ENCODE results near the gene RXFP1.

Gene RXFP1

GRCh38 chr4:158671915-158672806, 150.5 kb downstream of the RXFP1 start, which contains the start of gene ETFDH:
Gene ETFDH, plus strand, starts transcription at chr4:158672296. Its CDS starts 161 bp downstream, at chr4:158672457.
- peak; percentile 97 for DNase-seq (ENCODE audit: extremely low read depth, low read depth)
- TF ChIP-seq, protein P1, sequence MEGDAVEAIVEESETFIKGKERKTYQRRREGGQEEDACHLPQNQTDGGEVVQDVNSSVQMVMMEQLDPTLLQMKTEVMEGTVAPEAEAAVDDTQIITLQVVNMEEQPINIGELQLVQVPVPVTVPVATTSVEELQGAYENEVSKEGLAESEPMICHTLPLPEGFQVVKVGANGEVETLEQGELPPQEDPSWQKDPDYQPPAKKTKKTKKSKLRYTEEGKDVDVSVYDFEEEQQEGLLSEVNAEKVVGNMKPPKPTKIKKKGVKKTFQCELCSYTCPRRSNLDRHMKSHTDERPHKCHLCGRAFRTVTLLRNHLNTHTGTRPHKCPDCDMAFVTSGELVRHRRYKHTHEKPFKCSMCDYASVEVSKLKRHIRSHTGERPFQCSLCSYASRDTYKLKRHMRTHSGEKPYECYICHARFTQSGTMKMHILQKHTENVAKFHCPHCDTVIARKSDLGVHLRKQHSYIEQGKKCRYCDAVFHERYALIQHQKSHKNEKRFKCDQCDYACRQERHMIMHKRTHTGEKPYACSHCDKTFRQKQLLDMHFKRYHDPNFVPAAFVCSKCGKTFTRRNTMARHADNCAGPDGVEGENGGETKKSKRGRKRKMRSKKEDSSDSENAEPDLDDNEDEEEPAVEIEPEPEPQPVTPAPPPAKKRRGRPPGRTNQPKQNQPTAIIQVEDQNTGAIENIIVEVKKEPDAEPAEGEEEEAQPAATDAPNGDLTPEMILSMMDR (IDR thresholded peaks at IDR 0.05; ENCODE audit: low read depth, low read length, missing control alignments), result peak; percentile 60
- H3K4me3 ChIP-seq (replicated peaks; ENCODE audit: low read depth, low read length), result peak within 1 kb of the TSS; percentile 82

GRCh38 chr4:158673633-158674032, 152.0 kb downstream of the RXFP1 start:
- H3K4me3 ChIP-seq (replicated peaks; ENCODE audit: low read depth, low read length), result no peak overlapping the region
- TF ChIP-seq, protein P1 (IDR thresholded peaks at IDR 0.05; ENCODE audit: low read depth, low read length, missing control alignments), result no peak
- DNase-seq (ENCODE audit: extremely low read depth, low read depth), result no peak

- TF ChIP-seq, protein P1 (IDR thresholded peaks at IDR 0.05; ENCODE audit: low read depth, low read length, missing control alignments), result no peak
- H3K4me3 ChIP-seq (replicated peaks; ENCODE audit: low read depth, low read length), result no peak overlapping the region
- no peak for DNase-seq (ENCODE audit: extremely low read depth, low read depth)
Observed at GRCh38 chr4:158676076-158676475, 154.4 kb downstream of the RXFP1 start.

DNA sequence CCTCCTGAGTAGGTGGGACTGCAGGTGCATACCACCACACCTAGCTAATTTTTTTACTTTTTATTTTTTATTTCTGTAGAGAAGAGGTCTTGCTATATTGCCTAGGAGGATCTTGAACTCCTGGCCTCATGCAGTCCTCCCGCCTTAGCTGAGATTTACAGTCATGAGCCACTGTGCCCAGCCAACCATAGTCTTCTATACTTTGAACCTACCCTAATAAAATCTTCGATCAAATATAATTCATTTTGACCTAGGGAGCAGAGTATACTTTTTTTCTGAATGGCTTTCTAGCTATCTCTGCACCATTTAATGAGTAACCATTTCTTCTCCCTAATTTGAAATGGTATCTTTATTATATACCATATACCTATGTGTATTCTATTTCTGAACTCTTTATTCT, 157.1 kb downstream of the RXFP1 start:
- TF ChIP-seq, protein P1 (IDR thresholded peaks at IDR 0.05; ENCODE audit: low read depth, low read length, missing control alignments), result no peak
- no peak for DNase-seq (ENCODE audit: extremely low read depth, low read depth)
- no peak overlapping the region for H3K4me3 ChIP-seq (replicated peaks; ENCODE audit: low read depth, low read length)

- no peak for DNase-seq (ENCODE audit: extremely low read depth, low read depth)
- TF ChIP-seq, protein P1 (IDR thresholded peaks at IDR 0.05; ENCODE audit: low read depth, low read length, missing control alignments), result no peak
- no peak overlapping the region for H3K4me3 ChIP-seq (replicated peaks; ENCODE audit: low read depth, low read length)
Observed at GRCh38 chr4:158681629-158682028, 159.9 kb downstream of the RXFP1 start.

DNA sequence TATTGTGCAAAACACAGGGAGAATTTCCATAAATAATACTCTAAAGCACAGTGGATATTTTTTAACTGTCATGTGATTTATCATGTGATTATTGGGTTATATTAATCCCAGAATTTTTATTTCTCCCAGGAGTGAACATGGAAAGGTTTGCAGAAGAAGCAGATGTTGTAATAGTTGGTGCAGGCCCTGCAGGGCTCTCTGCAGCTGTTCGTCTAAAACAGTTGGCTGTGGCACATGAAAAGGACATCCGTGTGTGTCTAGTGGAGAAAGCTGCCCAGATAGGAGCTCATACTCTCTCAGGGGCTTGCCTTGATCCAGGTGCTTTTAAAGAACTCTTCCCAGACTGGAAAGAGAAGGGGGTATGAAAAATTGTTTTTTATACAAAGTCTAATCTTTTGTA, 160.4 kb downstream of the RXFP1 start:
- H3K4me3 ChIP-seq (replicated peaks; ENCODE audit: low read depth, low read length), result no peak overlapping the region
- TF ChIP-seq, protein P1 (IDR thresholded peaks at IDR 0.05; ENCODE audit: low read depth, low read length, missing control alignments), result no peak
- DNase-seq (ENCODE audit: extremely low read depth, low read depth), result no peak

All from HFF-Myc (cell line).